GM12865 (cell line): ENCODE data around the gene MIAT.

Experiments
- DNase-seq: peaks from one replicate; pipeline ENCODE4 v3.0.0; 2010; ENCODE audit warnings: low read depth
- H3K4me3 ChIP-seq: 2 replicates; pipeline ENCODE4 v1.5.1; 2011; ENCODE audit warnings: mild to moderate bottlenecking, low read depth, low read length, control low read depth
- CTCF ChIP-seq: IDR thresholded peaks from 2 replicates; pipeline ENCODE4 v1.5.1; 2011; ENCODE audit warnings: low read length, control low read depth, low read depth, inconsistent platforms; ENCODE audit not compliant: insufficient read depth; ENCODE audit errors: missing control alignments

MIAT gene

GRCh38 chr22:26619510-26619909, 37.9 kb upstream of the MIAT start:
- DNase-seq: no peak
- no peak for TF ChIP-seq CTCF

GRCh38 chr22:26620197-26620596, 37.2 kb upstream of the MIAT start:
- TF ChIP-seq CTCF: no peak
- no peak for DNase-seq

More at GRCh38 chr22:26619510-26619909, 37.9 kb upstream of the MIAT start:
- no peak overlapping the region for H3K4me3 ChIP-seq

GRCh38 chr22:26621663-26622062, 35.7 kb upstream of the MIAT start, which contains the start of gene CRYBA4:
TSS of gene CRYBA4 (plus strand) at chr22:26621963. CDS start at chr22:26622597, 634 bp downstream.
- no peak within 1 kb of the TSS for H3K4me3 ChIP-seq
- TF ChIP-seq CTCF: no peak
- no peak for DNase-seq

More at GRCh38 chr22:26620197-26620596, 37.2 kb upstream of the MIAT start:
- H3K4me3 ChIP-seq: no peak overlapping the region

- no peak for TF ChIP-seq CTCF
- H3K4me3 ChIP-seq: no peak overlapping the region
- no peak for DNase-seq
Observed at GRCh38 chr22:26623984-26624383, 33.4 kb upstream of the MIAT start.

GRCh38 chr22:26624803-26625202, 32.6 kb upstream of the MIAT start:
- TF ChIP-seq CTCF: no peak
- no peak for DNase-seq
- no peak overlapping the region for H3K4me3 ChIP-seq

GRCh38 chr22:26629988-26630761, 27.2 kb upstream of the MIAT start:
- DNase-seq: no peak
- no peak overlapping the region for H3K4me3 ChIP-seq
- TF ChIP-seq CTCF: no peak

- H3K4me3 ChIP-seq: no peak overlapping the region
- no peak for TF ChIP-seq CTCF
- DNase-seq: no peak
Observed at GRCh38 chr22:26631282-26631681, 26.1 kb upstream of the MIAT start.
